Measurements from ENCODE around the gene HS3ST5.
"Not testable (repeated sequence)": the region's sequence is repeated elsewhere in the genome, so short reads cannot be mapped to it uniquely, and the experiment has no call there.

HS3ST5 gene

DNA sequence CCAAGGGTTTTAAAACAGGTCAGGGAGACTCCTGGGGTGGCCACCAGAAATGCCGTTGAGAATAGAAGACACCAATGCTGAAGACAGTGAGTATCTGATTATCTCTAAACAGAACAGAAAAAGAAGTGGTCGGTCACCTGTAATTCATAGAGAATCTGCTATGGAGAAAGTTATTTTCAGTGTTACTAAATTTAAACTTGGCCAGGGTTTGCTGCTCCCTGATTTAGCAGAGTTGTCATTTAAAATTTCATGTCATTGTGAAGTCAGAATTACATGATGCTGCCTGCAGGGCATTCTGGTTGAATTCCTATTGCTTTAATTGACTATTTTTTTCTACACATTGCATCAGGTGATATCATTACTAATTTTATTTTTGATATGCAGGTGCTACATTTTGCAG, 114.1 kb downstream of the HS3ST5 start:
- TF ChIP-seq, protein P1, sequence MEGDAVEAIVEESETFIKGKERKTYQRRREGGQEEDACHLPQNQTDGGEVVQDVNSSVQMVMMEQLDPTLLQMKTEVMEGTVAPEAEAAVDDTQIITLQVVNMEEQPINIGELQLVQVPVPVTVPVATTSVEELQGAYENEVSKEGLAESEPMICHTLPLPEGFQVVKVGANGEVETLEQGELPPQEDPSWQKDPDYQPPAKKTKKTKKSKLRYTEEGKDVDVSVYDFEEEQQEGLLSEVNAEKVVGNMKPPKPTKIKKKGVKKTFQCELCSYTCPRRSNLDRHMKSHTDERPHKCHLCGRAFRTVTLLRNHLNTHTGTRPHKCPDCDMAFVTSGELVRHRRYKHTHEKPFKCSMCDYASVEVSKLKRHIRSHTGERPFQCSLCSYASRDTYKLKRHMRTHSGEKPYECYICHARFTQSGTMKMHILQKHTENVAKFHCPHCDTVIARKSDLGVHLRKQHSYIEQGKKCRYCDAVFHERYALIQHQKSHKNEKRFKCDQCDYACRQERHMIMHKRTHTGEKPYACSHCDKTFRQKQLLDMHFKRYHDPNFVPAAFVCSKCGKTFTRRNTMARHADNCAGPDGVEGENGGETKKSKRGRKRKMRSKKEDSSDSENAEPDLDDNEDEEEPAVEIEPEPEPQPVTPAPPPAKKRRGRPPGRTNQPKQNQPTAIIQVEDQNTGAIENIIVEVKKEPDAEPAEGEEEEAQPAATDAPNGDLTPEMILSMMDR (IDR thresholded peaks at IDR 0.05; ENCODE audit: insufficient read depth, low read length, missing control alignments), result no peak
- H3K4me3 ChIP-seq (ENCODE audit: low read depth, low read length), result no peak overlapping the region
- ChIA-PET CTCF (no interaction called here), POLR2A (no interaction called here)
- DNase-seq (ENCODE audit: low read depth, low spot score), result no peak

DNA sequence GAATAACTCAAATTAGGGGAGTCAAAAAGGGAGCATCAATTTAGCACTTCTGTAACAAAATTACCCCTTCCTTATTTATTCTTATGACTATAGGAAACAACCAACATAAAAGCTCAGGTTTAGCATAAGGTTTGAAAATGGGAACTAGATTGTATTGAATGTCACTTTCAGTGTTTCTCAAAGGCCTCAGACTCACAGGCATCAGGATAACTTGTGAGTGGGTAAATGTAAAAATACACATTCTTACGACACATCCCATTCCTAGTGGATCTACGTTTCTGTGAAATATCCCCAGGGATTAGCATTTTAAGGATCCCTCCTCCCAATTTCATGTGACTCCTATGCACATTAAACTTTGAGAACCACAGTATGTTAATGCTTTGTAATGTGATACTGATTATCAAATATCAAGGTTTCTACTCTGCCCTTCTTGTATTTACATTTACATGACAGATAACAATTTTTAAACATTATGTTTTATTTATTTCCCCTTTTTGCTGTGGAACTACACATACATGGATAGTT, 114.8 kb downstream of the HS3ST5 start:
- TF ChIP-seq, protein P1 (IDR thresholded peaks at IDR 0.05; ENCODE audit: insufficient read depth, low read length, missing control alignments), result no peak
- POLR2A ChIA-PET, result no interaction called here
- DNase-seq (ENCODE audit: low read depth, low spot score), result no peak
- no peak overlapping the region for H3K4me3 ChIP-seq (ENCODE audit: low read depth, low read length)
- CTCF ChIA-PET, result no interaction called here

DNA sequence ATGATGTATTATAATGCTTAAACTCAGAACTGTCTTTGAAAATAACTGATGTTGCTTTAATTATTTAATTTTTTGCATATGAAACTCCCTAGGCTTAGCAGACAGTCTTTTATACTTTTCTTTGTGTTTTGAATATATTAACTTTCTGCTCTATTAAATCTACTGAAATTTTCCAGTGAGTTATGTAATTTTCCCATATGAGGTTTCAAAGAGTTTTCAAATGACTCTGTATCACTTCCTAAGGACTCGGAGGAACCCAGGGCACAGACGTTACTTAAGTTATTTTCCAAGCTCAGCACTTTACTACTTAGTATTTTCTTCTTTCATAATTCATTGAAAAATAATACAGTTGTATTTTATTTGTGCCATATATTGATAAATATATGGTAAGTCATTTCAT, 122.6 kb downstream of the HS3ST5 start:
- POLR2A ChIA-PET, result no interaction called here
- TF ChIP-seq, protein P1 (IDR thresholded peaks at IDR 0.05; ENCODE audit: insufficient read depth, low read length, missing control alignments), result no peak
- CTCF ChIA-PET, result no interaction called here
- DNase-seq (ENCODE audit: low read depth, low spot score), result no peak
- H3K4me3 ChIP-seq (ENCODE audit: low read depth, low read length), result no peak overlapping the region

DNA sequence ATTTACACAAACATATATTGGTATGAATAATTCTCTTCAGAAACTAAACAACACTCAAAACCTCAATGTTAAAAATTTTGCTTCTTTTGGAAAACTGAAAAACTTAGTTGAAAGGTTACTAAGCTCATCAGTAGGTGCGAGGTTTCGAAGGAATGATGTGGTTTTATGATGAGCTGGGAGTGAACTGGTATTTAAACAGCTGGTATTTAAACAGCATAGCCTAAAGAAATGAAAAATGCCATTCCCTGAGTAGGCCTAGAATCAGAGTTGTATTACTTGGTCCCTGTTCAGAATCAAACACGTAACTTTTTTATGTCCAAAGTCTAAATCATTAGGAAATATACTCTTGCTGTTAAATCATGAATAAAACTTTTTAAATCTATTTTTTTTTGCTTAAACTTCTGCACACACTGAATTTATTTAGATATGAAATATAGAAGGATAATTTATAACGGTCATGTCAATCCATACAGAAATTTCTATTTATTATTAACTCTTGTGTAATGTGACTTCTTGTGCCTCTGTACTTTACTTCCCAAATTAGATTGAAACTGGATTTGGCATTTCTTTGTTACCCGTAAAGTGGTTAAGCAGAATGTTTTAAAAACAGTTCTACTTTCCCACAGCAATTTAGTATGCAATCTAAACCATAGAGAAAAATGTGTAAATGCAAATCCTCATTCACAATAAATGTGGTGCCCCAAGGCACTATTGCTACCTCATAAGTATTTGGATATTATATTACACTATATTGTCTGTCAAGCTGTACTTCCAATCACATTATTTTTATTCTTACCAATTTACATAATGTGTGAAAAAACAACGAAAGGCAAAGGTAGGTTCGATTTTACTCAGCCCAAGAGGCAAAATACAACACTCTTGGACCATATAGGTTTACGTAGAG, 124.1 kb downstream of the HS3ST5 start:
- CTCF ChIA-PET, result no interaction called here

DNA sequence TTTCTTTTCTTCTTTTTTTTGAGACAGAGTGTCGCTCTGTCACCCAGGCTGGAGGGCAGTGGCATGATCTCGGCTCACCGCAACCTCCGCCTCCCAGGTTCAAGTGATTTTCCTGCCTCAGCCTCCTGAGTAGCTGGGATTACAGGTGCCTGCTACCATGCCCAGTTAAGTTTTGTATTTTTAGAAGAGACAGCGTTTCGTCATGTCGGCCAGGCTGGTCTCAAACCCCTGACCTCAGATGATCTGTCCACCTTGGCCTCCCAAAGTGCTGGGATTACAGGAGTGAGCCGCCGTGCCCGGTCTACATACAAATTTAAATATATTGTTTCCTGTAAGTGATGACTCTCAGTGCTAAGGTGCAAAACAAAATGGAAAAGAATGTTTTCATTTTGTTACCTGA, 124.8 kb downstream of the HS3ST5 start:
- CTCF ChIA-PET; DNase-seq (ENCODE audit: low read depth, low spot score); H3K4me3 ChIP-seq (ENCODE audit: low read depth, low read length); POLR2A ChIA-PET: not testable (repeated sequence)

More for the DNA sequence above, 124.1 kb downstream of the HS3ST5 start:
- DNase-seq (ENCODE audit: low read depth, low spot score), result no peak
- TF ChIP-seq, protein P1 (IDR thresholded peaks at IDR 0.05; ENCODE audit: insufficient read depth, low read length, missing control alignments), result no peak
- POLR2A ChIA-PET, result no interaction called here
- H3K4me3 ChIP-seq (ENCODE audit: low read depth, low read length), result no peak overlapping the region

DNA sequence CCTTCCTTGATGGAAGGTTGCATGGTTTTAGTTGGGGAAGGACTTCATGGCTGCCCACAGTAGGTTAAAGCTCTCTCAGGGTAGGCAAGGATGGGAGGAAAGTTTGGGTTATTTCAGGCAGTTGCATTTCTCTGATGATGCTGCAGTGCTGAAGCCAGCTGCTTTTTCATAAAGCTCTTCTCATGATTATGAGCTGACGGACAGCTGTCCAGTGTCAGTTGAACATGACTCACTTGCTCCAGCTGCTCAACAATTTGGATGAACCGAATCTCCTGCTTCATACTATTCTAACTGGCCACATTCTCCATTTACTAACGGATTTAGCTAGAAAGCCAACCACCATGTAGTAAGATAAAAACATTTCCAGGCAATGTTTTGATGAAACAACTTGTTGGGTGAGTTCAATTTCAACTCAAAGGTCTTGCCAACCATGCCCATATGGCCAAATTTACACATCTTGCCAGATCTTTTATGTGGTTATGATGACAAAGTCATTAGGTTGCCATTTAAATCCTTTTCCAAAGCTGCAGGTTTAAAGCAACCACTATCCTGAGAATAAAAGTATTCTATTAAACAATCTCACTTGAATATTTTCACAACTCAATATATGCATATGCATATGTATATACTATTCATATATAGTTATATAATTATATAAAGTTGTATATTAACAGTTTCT, 125.9 kb downstream of the HS3ST5 start:
- H3K4me3 ChIP-seq (ENCODE audit: low read depth, low read length), result no peak overlapping the region
- ChIA-PET CTCF (no interaction called here), POLR2A (no interaction called here)
- TF ChIP-seq, protein P1 (IDR thresholded peaks at IDR 0.05; ENCODE audit: insufficient read depth, low read length, missing control alignments), result no peak
- DNase-seq (ENCODE audit: low read depth, low spot score), result no peak

Data from AG04449 (cell line).